Stimulated activated CD4-positive, alpha-beta T cell treated with anti-CD3 and anti-CD28 coated beads, Interleukin-4, amount 100 ng/mL, for 1 hour (primary cell): ENCODE data around the gene CNDP1.
"Not testable (repeated sequence)": the region's sequence is repeated elsewhere in the genome, so short reads cannot be mapped to it uniquely, and the experiment has no call there.

Experiments used
- DNase-seq: peaks from one replicate; pipeline ENCODE4 v3.0.0-alpha.2; 2020

The CNDP1 gene

GRCh38 chr18:74522635-74523548 lies 11.4 kb upstream of the CNDP1 start:
- DNase-seq = no peak

- DNase-seq = no peak
Observed at GRCh38 chr18:74524097-74524496, 10.2 kb upstream of the CNDP1 start.

DNA sequence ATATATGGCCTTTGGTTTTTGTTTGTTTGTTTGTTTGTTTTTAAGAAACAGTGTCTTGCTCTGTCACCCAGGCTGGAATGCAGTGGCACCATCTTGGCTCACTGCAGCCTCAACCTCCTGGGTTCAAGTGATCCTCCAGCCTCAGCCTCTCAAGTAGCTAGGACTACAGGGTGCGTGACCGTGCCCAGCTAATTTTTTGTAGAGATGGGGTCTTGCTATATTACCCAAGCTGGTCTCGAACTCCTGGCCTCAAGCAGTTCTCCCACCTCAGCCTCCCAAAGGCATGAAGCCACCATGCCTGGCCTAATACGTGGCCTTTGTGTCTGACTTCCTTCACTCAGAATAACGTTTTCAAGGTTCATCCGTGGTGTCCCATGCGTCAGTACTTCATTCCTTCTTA lies 9.4 kb upstream of the CNDP1 start:
- DNase-seq = not testable (repeated sequence)

DNA sequence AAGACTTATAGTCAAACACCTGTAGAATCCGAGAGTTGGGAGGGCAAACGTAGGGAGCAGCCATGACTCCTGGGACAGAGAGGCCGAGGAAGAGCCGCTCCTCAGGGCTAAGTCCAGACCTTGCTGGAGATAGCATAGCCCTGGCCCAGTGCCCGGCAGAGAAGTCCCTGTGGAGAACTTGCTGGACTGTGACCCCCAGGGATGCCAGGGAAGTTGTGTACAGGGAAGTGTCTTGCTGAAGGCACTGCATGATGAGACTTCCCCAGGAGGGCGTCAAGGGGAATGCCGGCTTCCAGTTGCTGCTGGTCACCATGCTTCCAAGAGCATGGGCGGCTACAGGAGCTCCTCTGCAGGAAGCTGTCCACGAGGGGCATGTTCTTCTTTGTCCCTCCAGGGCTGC lies 8.6 kb upstream of the CNDP1 start:
- DNase-seq = no peak

GRCh38 chr18:74526488-74526887 lies 7.8 kb upstream of the CNDP1 start:
- DNase-seq = no peak

- no peak for DNase-seq
Observed at GRCh38 chr18:74528478-74528877, 5.8 kb upstream of the CNDP1 start.

DNA sequence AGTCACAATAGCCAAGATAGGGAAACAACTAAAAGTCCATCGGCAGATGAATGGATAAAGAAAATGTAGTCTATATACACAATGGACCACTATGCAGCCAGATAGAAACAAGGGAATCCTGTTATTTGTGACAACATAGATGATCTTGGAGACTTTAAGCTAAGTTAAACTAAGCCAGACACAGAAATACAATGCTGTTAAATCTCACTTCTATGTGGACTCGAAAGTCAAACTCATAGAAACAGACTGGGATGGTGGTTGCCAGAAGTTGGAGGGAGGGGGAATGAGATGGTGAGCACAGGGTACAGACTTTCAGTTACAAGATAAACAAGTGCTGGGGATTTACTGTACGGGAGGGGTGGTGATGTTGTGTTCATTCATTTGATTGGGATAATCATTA lies 5.4 kb upstream of the CNDP1 start:
- DNase-seq = no peak

DNA sequence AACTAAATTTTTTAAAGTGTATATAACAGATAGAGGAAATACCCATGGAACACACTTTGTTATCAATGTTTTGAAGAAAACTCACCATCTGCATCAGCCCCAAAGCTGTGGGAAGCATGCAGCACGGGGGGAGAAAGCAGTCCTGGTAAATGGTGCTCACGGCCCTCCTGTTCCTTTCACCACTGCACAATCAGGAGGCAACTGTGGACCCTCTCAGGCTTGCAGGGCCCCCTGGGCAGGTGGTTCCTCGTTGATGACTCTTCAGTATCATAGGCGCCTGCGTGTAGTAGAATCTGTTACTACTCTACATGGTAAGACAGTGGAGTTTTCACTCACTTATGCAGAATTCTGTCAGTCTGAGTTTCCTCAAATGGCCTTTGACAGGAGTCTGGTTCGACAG lies 4.9 kb upstream of the CNDP1 start:
- DNase-seq = no peak

- no peak for DNase-seq
Observed at GRCh38 chr18:74529811-74530583, 4.3 kb upstream of the CNDP1 start.

DNA sequence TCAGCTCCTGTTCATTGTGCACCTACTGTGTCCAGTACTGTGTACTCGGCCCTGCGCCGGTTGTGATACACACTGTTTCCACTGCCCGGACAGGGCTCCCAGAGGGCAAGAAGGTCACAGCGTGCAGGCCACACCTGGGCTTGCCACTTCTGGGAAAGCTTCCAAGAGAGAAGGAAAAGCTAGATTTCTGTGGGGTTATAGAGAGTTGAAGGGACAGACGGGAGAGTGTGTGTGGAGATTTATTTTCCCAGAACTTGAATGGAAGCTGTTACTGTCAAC lies 3.8 kb upstream of the CNDP1 start:
- DNase-seq = no peak

DNA sequence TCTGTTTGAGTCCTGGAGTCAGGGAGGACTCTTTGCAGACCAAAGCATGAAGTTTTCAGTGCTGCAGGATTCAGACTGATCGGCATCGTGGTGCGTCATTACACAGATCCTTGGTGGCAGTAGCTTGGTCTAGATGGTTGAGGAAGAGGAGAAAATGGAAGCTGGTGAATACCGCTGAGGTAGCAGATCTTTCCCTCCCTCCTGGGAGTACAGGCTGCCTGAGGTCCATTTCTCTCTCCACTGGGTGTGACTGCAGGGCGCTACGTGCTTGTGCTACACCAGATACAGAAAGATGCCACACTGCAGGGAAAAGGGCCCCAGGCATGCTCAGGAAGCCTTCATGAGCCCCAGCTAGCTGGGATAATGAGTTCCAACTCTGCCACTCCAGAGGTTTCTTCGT lies 3.3 kb upstream of the CNDP1 start:
- DNase-seq = no peak

DNA sequence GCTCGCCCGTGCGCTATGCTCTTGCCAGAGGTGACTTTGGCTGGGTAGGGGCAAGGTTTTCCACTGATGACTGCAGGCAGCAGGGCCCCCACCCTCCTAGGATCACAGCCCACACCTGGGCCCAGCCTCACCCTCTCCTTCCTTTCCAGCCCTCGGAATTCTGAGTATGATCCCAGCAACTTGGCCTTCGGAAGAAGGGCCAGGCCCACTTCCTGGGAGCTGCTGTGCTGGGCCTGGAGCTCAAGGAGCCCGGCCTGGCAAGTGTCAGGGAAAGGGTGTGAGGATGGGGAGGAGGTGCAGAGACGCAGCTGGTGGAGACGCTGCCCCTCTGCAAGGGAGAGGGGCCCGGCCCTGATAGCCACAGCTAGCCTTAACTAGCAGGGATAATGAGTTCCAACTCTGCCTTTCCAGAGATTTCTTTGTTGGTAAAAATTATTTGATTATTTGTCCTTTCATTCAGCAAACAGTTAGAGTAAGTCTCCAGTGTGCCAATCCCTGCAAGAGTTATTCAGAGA lies 1.7 kb upstream of the CNDP1 start:
- no peak for DNase-seq

- DNase-seq = no peak
Observed at GRCh38 chr18:74533666-74534065, 634 bp upstream of the CNDP1 start.

GRCh38 chr18:74534981-74535649 lies 815 bp downstream of the CNDP1 start:
- no peak for DNase-seq

DNA sequence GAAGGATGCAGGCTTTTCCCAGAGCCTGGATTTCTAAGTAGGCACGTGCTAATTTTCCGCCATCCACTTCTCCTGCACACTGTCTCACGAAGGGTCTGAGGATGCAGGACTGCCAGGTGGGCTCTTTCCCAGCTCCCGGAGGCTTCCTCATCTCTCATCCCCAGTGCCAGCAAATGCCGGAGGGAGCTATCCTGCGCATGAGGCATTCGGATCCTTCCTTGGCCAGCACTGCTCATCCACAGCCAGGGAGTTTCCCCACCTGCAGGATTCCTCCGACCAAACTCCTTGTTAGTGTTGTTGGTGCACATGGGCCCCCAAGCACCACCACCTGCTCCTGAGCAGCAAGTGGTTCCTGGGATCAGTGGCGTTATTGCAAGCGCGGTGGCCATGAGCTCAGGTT lies 5.0 kb downstream of the CNDP1 start:
- DNase-seq = no peak

DNA sequence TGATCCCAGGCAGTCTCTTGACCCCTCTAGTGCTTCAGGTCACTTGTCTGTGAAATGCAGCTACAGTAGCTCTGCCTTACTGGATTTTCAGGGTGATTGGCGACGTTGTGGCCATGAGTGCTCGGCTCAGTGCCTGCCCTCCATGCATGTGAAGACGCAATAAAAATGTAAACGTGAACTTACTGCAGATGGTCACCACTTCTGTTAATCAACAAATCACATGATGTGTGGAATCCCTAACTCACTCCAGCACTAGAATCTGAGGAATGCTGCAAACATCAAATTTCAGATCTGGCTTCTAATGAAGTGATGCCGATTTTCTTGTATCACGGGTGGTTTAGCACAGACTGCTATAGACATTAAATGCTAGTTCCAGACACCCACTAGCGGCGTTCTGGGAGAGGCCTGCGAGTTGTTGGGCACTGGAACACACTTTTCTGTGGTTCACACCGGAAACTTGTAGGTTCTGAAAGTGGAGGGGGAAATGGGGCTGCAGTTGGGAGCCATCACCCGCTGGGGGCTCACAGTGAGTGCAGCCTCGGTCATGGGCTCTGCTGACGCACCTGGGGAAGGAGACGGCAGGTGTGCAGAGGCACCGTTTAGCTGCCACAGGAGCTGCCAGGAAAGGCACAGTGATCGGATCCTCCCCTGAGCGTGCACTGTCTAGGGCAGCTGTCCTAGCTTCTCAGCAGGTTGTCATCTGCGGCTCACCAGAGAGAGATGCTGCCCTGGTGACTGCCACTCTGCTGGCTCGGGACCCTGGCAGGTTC lies 6.5 kb downstream of the CNDP1 start:
- DNase-seq = no peak

GRCh38 chr18:74541703-74542555 lies 7.6 kb downstream of the CNDP1 start:
- DNase-seq = no peak

- no peak for DNase-seq
Observed at GRCh38 chr18:74544898-74545297, 10.6 kb downstream of the CNDP1 start.

- DNase-seq = no peak
Observed at GRCh38 chr18:74546007-74546406, 11.7 kb downstream of the CNDP1 start.

- DNase-seq = no peak
Observed at GRCh38 chr18:74546751-74547530, 12.6 kb downstream of the CNDP1 start.

- DNase-seq = no peak
Observed at GRCh38 chr18:74547860-74548259, 13.6 kb downstream of the CNDP1 start.
